Measurements from ENCODE around the gene ATXN1. TPM values are rescaled to one million over a fixed set of nuclear protein-coding genes. Genes with fewer than 3 reads are reported as not detected.
A peak's percentile ranks its signal among the peaks of the same experiment; 100 is the strongest.

Gene ATXN1
- total and polyA plus RNA-seq, 2 of the 13 experiments (the other 11 are each of a cell fraction or from before 2014, with no cell fraction given), result 20.7 to 39.5 TPM

GRCh38 chr6:16491666-16492313 lies 269.5 kb downstream of the ATXN1 start (continued):
- TF ChIP-seq SNAPC4 (CRISPR knock-in tag; IDR thresholded peaks at IDR 0.05), result no peak
- TF ChIP-seq HNRNPUL1 (IDR thresholded peaks at IDR 0.05; ENCODE audit: low read depth, low read length), result no peak
- TF ChIP-seq MAZ (IDR thresholded peaks at IDR 0.05; ENCODE audit: borderline replicate concordance, low read depth, low read length), result no peak
- TF ChIP-seq MAZ (CRISPR knock-in tag; IDR thresholded peaks at IDR 0.05; ENCODE audit: low read depth), result no peak
- TF ChIP-seq THAP7 (CRISPR knock-in tag; IDR thresholded peaks at IDR 0.05), result no peak
- TF ChIP-seq HNF4G (IDR thresholded peaks at IDR 0.05; ENCODE audit: borderline replicate concordance, low read depth, low read length), result peak; percentile 82
- TF ChIP-seq HNF4G (CRISPR knock-in tag; IDR thresholded peaks at IDR 0.05; ENCODE audit: borderline replicate concordance, low read depth), result peak; percentile 57; the same call in 1 of the 2 replicates
- TF ChIP-seq TEF (CRISPR knock-in tag; IDR thresholded peaks at IDR 0.05), result no peak
- no peak for TF ChIP-seq ZNF75D (CRISPR knock-in tag; IDR thresholded peaks at IDR 0.05; ENCODE audit: borderline replicate concordance)
- TF ChIP-seq ZNF101 (CRISPR knock-in tag; IDR thresholded peaks at IDR 0.05; ENCODE audit: borderline replicate concordance, low read depth), result no peak
- peak; percentile 42; the same call in 1 of the 2 replicates for TF ChIP-seq FOXA3 (CRISPR knock-in tag; IDR thresholded peaks at IDR 0.05)
- no peak for TF ChIP-seq SMYD3 (CRISPR knock-in tag; IDR thresholded peaks at IDR 0.05)
- no peak for TF ChIP-seq TRAFD1 (CRISPR knock-in tag; IDR thresholded peaks at IDR 0.05; ENCODE audit: borderline replicate concordance)
- TF ChIP-seq ARNT2 (CRISPR knock-in tag; IDR thresholded peaks at IDR 0.05; ENCODE audit: low read depth), result no peak
- no peak for TF ChIP-seq ZNF503 (CRISPR knock-in tag; IDR thresholded peaks at IDR 0.05)
- no peak for TF ChIP-seq NFIB (CRISPR knock-in tag; IDR thresholded peaks at IDR 0.05; ENCODE audit: borderline replicate concordance)
